ENCODE data around the gene SGSH. TPM values are rescaled to one million over a fixed set of nuclear protein-coding genes. Genes with fewer than 3 reads are reported as not detected.
A peak's percentile ranks its signal among the peaks of the same experiment; 100 is the strongest.

Gene SGSH
- total RNA-seq, 1 experiment from 2014 or later, result 31.7 TPM

GRCh38 chr17:80232438-80232837, 12.3 kb upstream of the SGSH start:
- no peak for DNase-seq (ENCODE audit: low spot score)
- in situ Hi-C loops (cut with HindIII; ENCODE audit: low sequenced_read_pairs), result no loop called here

- no peak for DNase-seq (ENCODE audit: low spot score)
- in situ Hi-C loops (cut with HindIII; ENCODE audit: low sequenced_read_pairs), result no loop called here
These were observed 8.9 kb upstream of the SGSH start for GRCh38 chr17:80229011-80229410.

- in situ Hi-C loops (cut with HindIII; ENCODE audit: low sequenced_read_pairs), result no loop called here
- no peak for DNase-seq (ENCODE audit: low spot score)
These were observed 8.3 kb upstream of the SGSH start for GRCh38 chr17:80228477-80228876.

- no peak for DNase-seq (ENCODE audit: low spot score)
- in situ Hi-C loops (cut with HindIII; ENCODE audit: low sequenced_read_pairs), result no loop called here
These were observed 7.5 kb upstream of the SGSH start for GRCh38 chr17:80227666-80228065.

GRCh38 chr17:80227156-80227555, 7.0 kb upstream of the SGSH start:
- peak; percentile 58 for DNase-seq (ENCODE audit: low spot score)
- in situ Hi-C loops (cut with HindIII; ENCODE audit: low sequenced_read_pairs), result no loop called here

- in situ Hi-C loops (cut with HindIII; ENCODE audit: low sequenced_read_pairs), result no loop called here
- no peak for DNase-seq (ENCODE audit: low spot score)
These were observed 5.1 kb upstream of the SGSH start for GRCh38 chr17:80225230-80225629.

GRCh38 chr17:80224683-80225082, 4.5 kb upstream of the SGSH start:
- no peak for DNase-seq (ENCODE audit: low spot score)
- in situ Hi-C loops (cut with HindIII; ENCODE audit: low sequenced_read_pairs), result no loop called here

- no peak for DNase-seq (ENCODE audit: low spot score)
These were observed 3.8 kb upstream of the SGSH start for GRCh38 chr17:80223838-80224497.

GRCh38 chr17:80223142-80223815, 3.1 kb upstream of the SGSH start:
- no peak for DNase-seq (ENCODE audit: low spot score)
- in situ Hi-C loops (cut with HindIII; ENCODE audit: low sequenced_read_pairs), result no loop called here

More at GRCh38 chr17:80223838-80224497, 3.8 kb upstream of the SGSH start:
- in situ Hi-C loops (cut with HindIII; ENCODE audit: low sequenced_read_pairs), result no loop called here

GRCh38 chr17:80222376-80223141, 2.4 kb upstream of the SGSH start:
- in situ Hi-C loops (cut with HindIII; ENCODE audit: low sequenced_read_pairs), result no loop called here
- no peak for DNase-seq (ENCODE audit: low spot score)

GRCh38 chr17:80221351-80222105, 1.4 kb upstream of the SGSH start:
- in situ Hi-C loops (cut with HindIII; ENCODE audit: low sequenced_read_pairs), result no loop called here
- DNase-seq (ENCODE audit: low spot score), result no peak

GRCh38 chr17:80220736-80221215, 643 bp upstream of the SGSH start:
- in situ Hi-C loops (cut with HindIII; ENCODE audit: low sequenced_read_pairs), result no loop called here
- DNase-seq (ENCODE audit: low spot score), result peak; percentile 16

- no peak for DNase-seq (ENCODE audit: low spot score)
- in situ Hi-C loops (cut with HindIII; ENCODE audit: low sequenced_read_pairs), result no loop called here
These were observed 425 bp downstream of the SGSH start for GRCh38 chr17:80219763-80220053.

GRCh38 chr17:80219013-80219762, 945 bp downstream of the SGSH start:
- in situ Hi-C loops (cut with HindIII; ENCODE audit: low sequenced_read_pairs), result no loop called here
- no peak for DNase-seq (ENCODE audit: low spot score)

- DNase-seq (ENCODE audit: low spot score), result no peak
- in situ Hi-C loops (cut with HindIII; ENCODE audit: low sequenced_read_pairs), result no loop called here
These were observed 1.7 kb downstream of the SGSH start for GRCh38 chr17:80218391-80218790.

GRCh38 chr17:80217703-80218362, 2.3 kb downstream of the SGSH start:
- in situ Hi-C loops (cut with HindIII; ENCODE audit: low sequenced_read_pairs), result no loop called here
- DNase-seq (ENCODE audit: low spot score), result no peak

- no peak for DNase-seq (ENCODE audit: low spot score)
- in situ Hi-C loops (cut with HindIII; ENCODE audit: low sequenced_read_pairs), result no loop called here
These were observed 3.4 kb downstream of the SGSH start for GRCh38 chr17:80216473-80217456.

- in situ Hi-C loops (cut with HindIII; ENCODE audit: low sequenced_read_pairs), result no loop called here
- DNase-seq (ENCODE audit: low spot score), result no peak
These were observed 5.3 kb downstream of the SGSH start for GRCh38 chr17:80214878-80215210.

Data from G401 (cell line).